Measurements from ENCODE around the gene MYO7A. TPM values are rescaled to one million over a fixed set of nuclear protein-coding genes. Genes with fewer than 3 reads are reported as not detected.

MYO7A gene
- total and polyA plus RNA-seq, 2 donors (not counting 3 experiments of a cell fraction or from before 2014, with no cell fraction given), result 1.3 to 3.6 TPM

DNA sequence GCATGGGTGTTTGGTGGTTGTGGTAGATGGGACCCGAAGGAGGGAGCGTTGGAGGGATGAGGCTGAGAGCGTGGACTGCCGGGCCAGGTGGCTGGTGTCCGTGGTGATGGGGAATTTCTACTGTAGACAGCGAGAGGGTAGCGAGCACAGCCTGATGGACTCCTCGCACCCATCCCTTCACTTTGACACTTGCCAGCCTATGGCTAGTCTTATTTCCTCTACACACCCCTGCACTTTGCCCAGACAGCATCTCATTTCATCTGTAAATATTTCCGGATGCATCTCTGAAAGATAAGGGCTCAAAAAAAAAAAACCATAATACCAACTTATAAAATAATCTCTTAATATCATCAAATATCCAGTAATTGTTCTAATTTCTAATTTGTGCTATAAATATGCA lies 19.6 kb upstream of the MYO7A start:
- intact Hi-C loops (cut with micrococcal nuclease), result no loop called here
- ChIA-PET POLR2A (no interaction called here), CTCF (interaction anchor here (0.7 to 9.1 kb wide), 7 partner anchors 17 to 440 kb away, joined by 3 to 89 read pairs (median 5); no protein-coding TSS in a partner anchor)
- FAIRE-seq (no peak), DNase-seq (ENCODE audit: low read depth, low spot score) (no peak)
- BruUV-seq (replicated peaks), result no TSS peak
- no peaks in the 10 kb centered on the region for H3K27me3 ChIP-seq (ENCODE audit: control insufficient read depth in 2 of 2, insufficient read depth in 2 of 2, low read length in 2 of 2)
- H3K9ac ChIP-seq (replicated peaks; ENCODE audit: extremely low read depth, insufficient read depth, low read length), result no peak overlapping the region
- no peaks in the 10 kb centered on the region for H3K9me1 ChIP-seq (replicated peaks; ENCODE audit: control insufficient read depth, extremely low read depth, insufficient read depth, low read length)
- peaks cover 17% of the 10 kb centered on the region for H3K4me1 ChIP-seq (ENCODE audit: control insufficient read depth, extremely low read depth, insufficient read depth, low read length)
- H2AFZ ChIP-seq (ENCODE audit: low read depth, low read length), result no peak overlapping the region
- no peaks in the 10 kb centered on the region for H3K9me3 ChIP-seq (replicated peaks; ENCODE audit: control insufficient read depth, insufficient read depth, low read length)
- no peak overlapping the region for H3K27ac ChIP-seq (ENCODE audit: insufficient read depth, low read depth, low read length)
- no peak overlapping the region for H3K4me3 ChIP-seq (replicated peaks in 1 of 3; ENCODE audit: insufficient read depth in 1 of 3, low read depth in 1 of 3, low read length in 3 of 3)
- no peak overlapping the region for H3K4me2 ChIP-seq (ENCODE audit: insufficient read depth, low read length)
- H4K20me1 ChIP-seq (replicated peaks; ENCODE audit: control insufficient read depth, extremely low read depth, insufficient read depth, low read length), result no peaks in the 10 kb centered on the region
- no peaks in the 10 kb centered on the region for H3K79me2 ChIP-seq (ENCODE audit: control insufficient read depth, insufficient read depth, low read length)
- dilution Hi-C loops (cut with MboI; ENCODE audit: extremely low pct_ligation_motif_present, low sequenced_read_pairs), result no loop called here
- TF ChIP-seq MYC (IDR thresholded peaks at IDR 0.05; ENCODE audit: low read depth, low read length) (no peak), FOS (IDR thresholded peaks at IDR 0.05; ENCODE audit: borderline replicate concordance, insufficient read depth, low read length) (no peak), EZH2 (IDR thresholded peaks at IDR 0.05; ENCODE audit: borderline replicate concordance, low read depth, low read length, severe bottlenecking) (no peak), GATA2 (IDR thresholded peaks at IDR 0.05; ENCODE audit: insufficient read depth, insufficient read length, low read depth, low read length) (no peak), POLR2AphosphoS5 (IDR thresholded peaks at IDR 0.05; ENCODE audit: insufficient read depth, low read depth, low read length) (no peak), MAX (IDR thresholded peaks at IDR 0.05; ENCODE audit: insufficient read depth, insufficient read length) (no peak), JUN (IDR thresholded peaks at IDR 0.05; ENCODE audit: borderline replicate concordance, insufficient read depth, insufficient read length, low read depth) (no peak)
- TF ChIP-seq, protein P1, sequence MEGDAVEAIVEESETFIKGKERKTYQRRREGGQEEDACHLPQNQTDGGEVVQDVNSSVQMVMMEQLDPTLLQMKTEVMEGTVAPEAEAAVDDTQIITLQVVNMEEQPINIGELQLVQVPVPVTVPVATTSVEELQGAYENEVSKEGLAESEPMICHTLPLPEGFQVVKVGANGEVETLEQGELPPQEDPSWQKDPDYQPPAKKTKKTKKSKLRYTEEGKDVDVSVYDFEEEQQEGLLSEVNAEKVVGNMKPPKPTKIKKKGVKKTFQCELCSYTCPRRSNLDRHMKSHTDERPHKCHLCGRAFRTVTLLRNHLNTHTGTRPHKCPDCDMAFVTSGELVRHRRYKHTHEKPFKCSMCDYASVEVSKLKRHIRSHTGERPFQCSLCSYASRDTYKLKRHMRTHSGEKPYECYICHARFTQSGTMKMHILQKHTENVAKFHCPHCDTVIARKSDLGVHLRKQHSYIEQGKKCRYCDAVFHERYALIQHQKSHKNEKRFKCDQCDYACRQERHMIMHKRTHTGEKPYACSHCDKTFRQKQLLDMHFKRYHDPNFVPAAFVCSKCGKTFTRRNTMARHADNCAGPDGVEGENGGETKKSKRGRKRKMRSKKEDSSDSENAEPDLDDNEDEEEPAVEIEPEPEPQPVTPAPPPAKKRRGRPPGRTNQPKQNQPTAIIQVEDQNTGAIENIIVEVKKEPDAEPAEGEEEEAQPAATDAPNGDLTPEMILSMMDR (IDR thresholded peaks at IDR 0.05; ENCODE audit: extremely low read depth in 1 of 2, insufficient read depth in 1 of 2, low read depth in 1 of 2, low read length in 2 of 2), result no peak
- H3K36me3 ChIP-seq (ENCODE audit: control insufficient read depth in 2 of 2, extremely low read depth in 1 of 2, insufficient read depth in 2 of 2, low read length in 2 of 2), result no peaks in the 10 kb centered on the region

Measured in endothelial cell of umbilical vein (primary cell).